ENCODE data around the gene CTNND2. TPM values are rescaled to one million over a fixed set of nuclear protein-coding genes. Genes with fewer than 3 reads are reported as not detected.

The CTNND2 gene
- total RNA-seq, 2 experiments from 2014 or later: not detected

- POLR2A ChIA-PET: no interaction called here
- CTCF ChIA-PET: no interaction called here
These were observed 610.7 kb downstream of the CTNND2 start for GRCh38 chr5:11293523-11293922.

GRCh38 chr5:11292648-11293356 is 611.4 kb downstream of the CTNND2 start:
- POLR2A ChIA-PET: no interaction called here
- CTCF ChIA-PET: no interaction called here

DNA sequence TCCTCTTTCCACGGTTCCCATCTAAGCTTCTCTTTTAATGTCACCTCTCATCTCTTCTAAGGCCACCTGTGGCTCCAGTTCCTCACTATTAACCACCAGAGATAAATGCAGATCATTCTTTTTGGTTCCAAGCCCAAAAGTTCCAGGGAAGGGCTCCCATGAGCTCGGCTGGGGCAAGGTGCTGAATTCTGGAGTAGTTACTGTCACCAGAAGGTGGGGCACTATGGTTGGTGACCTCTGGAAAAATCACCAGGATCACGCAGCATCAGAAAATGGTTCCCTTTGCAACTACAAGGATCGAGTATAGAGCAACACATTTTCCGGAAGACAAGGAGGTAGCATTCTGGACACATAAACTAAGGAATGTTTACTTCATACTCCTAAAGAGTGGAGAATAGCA is 614.5 kb downstream of the CTNND2 start:
- ChIA-PET POLR2A (no interaction called here), CTCF (no interaction called here)

- ChIA-PET CTCF (no interaction called here), POLR2A (no interaction called here)
These were observed 615.0 kb downstream of the CTNND2 start for GRCh38 chr5:11289208-11289607.

- ChIA-PET CTCF (no interaction called here), POLR2A (no interaction called here)
These were observed 622.4 kb downstream of the CTNND2 start for GRCh38 chr5:11281842-11282241.

DNA sequence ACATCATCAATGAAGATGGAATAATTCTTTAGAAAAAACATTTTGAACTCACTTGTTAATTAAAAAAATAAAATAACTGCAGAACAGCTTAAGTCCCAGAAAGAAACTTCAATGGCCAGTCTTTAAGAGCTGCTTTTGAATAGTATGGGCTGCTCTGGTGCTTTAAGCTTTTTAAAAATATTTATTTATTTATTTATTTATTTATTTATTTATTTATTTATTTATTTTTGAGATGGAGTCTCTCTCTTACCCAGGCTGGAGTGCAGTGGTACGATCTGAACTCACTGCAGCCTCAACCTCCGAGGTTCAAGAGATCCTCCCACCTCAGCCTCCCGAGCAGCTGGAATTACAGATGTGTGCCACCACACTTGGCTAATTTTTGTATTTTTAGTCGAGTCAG is 626.9 kb downstream of the CTNND2 start:
- CTCF ChIA-PET: no interaction called here
- POLR2A ChIA-PET: no interaction called here

DNA sequence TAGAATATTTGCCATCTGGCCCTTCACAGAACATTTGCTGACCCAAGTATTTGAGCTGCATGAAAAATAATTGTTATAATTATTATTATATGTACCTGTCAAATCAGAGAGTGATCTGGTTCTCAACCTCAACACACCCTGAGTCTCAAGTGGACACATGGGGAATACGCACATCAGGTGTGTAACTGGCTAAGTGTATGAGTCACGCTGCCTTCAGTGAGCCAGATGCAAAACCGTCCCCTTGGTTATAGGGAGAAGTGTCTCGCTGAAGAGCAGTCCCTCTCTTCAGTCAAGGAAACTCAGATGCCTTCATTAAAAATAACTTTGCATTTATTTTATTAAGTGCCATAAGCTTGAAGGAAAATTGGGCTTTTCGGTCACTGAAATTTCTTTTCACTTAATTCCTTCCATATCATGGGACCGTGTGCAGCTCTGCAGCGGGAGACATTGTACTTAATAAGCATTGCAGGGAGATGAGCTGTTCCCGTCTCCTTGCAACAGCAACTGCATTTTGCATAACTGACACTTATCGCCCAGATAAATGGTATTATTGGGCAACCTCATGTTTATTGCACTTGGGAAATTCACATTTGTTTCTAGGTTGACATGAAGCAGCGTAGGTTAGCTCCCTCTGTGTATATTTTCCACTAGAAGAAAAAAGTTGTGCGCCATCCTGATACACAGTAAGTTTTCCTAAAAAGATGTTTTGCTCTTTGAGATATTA is 630.9 kb downstream of the CTNND2 start:
- ChIA-PET POLR2A (no interaction called here), CTCF (no interaction called here)

- ChIA-PET CTCF (no interaction called here), POLR2A (no interaction called here)
These were observed 634.7 kb downstream of the CTNND2 start for GRCh38 chr5:11269515-11269914.

- POLR2A ChIA-PET: no interaction called here
- CTCF ChIA-PET: no interaction called here
These were observed 635.4 kb downstream of the CTNND2 start for GRCh38 chr5:11268891-11269290.

DNA sequence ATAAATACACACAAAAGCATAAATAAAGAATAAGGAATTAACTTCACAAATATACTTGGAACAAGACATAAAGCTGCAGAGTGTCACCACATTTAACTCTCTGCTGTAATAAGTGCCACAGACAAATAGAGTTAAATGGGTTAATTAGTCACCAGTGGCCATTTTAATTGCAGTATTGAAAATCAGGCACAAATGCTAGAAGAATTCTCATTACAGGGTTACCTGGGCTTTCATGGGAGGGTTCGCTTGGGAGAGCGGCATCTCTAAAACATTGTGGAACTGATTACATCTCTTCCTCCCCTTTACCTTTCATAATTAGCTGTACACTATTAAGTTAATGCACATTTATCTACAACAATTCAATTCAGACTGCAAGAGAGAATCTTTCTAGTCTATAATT is 637.9 kb downstream of the CTNND2 start:
- CTCF ChIA-PET: no interaction called here

DNA sequence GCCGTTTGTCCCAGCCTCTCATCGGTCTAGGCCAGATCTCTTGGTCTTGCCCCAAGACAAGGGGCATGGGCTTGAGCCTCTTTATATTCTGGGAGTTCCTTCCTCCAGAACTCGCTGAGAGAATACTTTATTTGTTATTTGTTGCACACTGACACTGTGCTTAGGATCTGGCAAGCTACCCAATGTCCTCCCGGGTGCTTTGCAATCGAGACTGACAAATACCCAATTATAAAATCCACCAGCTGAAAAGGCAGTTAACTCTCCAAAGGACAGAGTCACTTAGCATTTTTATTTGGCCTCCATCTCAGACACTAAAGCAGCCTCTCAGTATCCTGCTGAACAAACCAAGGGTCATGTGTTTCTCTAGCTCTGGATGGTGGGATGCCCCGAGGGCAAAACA is 643.0 kb downstream of the CTNND2 start:
- CTCF ChIA-PET: no interaction called here
- POLR2A ChIA-PET: no interaction called here

More for the DNA sequence above, 637.9 kb downstream of the CTNND2 start:
- POLR2A ChIA-PET: no interaction called here

GRCh38 chr5:11258001-11258400 is 646.2 kb downstream of the CTNND2 start:
- ChIA-PET POLR2A (no interaction called here), CTCF (no interaction called here)

DNA sequence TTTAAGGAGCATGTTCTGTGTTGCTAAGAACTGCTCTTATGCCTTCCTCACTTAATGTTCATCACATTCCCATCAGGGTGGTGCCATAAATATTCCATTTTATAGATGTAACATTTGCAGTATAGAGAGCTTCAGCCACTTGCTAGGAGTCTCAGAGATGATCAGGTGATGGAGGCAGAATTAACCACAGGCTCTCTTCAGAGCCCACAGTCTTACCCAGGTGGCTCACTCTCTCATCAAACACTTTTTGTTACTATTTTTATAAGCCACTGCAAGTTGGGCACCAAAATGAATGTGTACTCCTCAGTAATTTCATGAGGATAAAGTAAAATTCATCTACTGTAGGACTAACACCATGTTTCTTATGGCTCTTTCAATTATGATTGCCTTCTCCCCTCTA is 651.7 kb downstream of the CTNND2 start:
- ChIA-PET POLR2A (no interaction called here), CTCF (no interaction called here)

- ChIA-PET POLR2A (no interaction called here), CTCF (no interaction called here)
These were observed 652.2 kb downstream of the CTNND2 start for GRCh38 chr5:11252075-11252474.

DNA sequence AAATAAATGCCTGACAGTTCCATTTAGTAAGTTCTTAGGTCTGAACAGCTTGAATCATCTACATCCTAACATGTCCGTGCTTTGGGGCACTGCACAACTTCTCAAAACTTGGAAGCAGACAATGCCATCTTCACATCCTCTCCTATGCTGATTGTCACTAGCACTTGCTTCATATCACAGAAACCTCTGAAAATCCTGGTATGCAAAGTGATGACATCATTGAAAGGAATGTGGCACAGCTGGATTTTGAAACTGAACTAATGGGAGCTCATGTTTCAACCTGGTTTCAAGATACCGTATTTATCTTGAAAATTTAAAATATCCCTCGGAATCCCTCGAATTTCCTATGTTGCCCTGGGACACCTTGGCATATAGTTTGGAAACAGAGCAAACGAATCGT is 653.0 kb downstream of the CTNND2 start:
- POLR2A ChIA-PET: no interaction called here
- CTCF ChIA-PET: no interaction called here

- CTCF ChIA-PET: no interaction called here
- POLR2A ChIA-PET: no interaction called here
These were observed 655.3 kb downstream of the CTNND2 start for GRCh38 chr5:11248966-11249365.

GRCh38 chr5:11247224-11247623 is 657.0 kb downstream of the CTNND2 start:
- CTCF ChIA-PET: no interaction called here
- POLR2A ChIA-PET: no interaction called here

GRCh38 chr5:11240293-11241190 is 663.7 kb downstream of the CTNND2 start:
- POLR2A ChIA-PET: no interaction called here
- CTCF ChIA-PET: no interaction called here

- CTCF ChIA-PET: no interaction called here
- POLR2A ChIA-PET: no interaction called here
These were observed 664.8 kb downstream of the CTNND2 start for GRCh38 chr5:11239261-11240015.

DNA sequence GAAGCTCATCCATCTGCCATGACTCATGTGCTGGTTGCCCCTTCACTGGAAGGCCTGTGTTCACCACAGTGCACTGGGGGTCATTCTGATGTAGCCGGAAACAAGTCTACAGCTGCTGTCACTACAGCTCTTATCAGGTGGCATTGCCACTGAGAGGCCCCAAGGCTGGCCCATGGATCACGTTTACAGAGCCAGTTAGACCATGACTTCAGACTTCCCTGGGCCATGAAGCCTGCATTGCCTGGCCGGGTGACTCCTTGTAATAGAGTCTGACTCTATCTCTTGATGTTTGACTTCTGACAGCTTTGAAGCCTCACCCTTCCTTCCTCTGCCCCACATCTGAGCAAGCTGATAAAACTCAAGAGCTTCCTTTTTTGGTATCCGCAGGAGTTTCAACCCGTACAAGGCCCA is 669.7 kb downstream of the CTNND2 start:
- POLR2A ChIA-PET: no interaction called here
- CTCF ChIA-PET: no interaction called here
